Measurements from ENCODE around the gene SDK1. TPM values are rescaled to one million over a fixed set of nuclear protein-coding genes. Genes with fewer than 3 reads are reported as not detected.

SDK1 gene
- total RNA-seq, 1 donor from 2014 or later: 0.48 TPM

- H3K27me3 Mint-ChIP-seq (ENCODE audit: low read depth): peaks cover 31% of the 10 kb centered on the region
- intact Hi-C loops (cut with micrococcal nuclease): no loop called here
- no peak for DNase-seq (ENCODE audit: low spot score)
- H3K9me3 Mint-ChIP-seq: no peaks in the 10 kb centered on the region
- peaks cover 11% of the 10 kb centered on the region for H3K4me1 Mint-ChIP-seq (ENCODE audit: low read depth)
- H3K4me3 Mint-ChIP-seq (ENCODE audit: low read depth): no peak overlapping the region
- H3K27ac Mint-ChIP-seq: no peak overlapping the region
- H3K36me3 Mint-ChIP-seq (ENCODE audit: low read depth): no peaks in the 10 kb centered on the region
Observed at GRCh38 chr7:3412871-3413270, 111.8 kb downstream of the SDK1 start.

DNA sequence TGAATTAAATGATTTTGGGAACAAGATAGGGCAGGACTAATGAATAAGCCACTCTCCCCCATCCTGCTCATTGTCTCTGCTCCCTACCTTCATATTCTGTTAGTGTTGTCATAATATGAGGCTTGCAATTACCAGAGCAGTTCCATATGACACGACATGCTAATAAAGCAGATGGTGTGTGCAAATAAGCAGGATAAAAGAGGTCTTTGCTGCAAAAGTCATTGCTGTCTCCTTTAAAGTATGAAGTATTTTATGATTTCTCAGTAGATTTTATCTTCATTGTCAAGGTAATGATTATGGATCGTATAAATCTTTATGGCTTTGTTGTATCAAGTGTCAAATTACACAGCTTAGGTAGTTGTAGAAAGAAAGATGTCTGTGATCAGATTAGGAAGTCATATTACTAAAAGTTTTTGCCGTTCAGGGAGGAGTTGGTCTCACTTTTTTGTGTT lies 114.8 kb downstream of the SDK1 start:
- Mint-ChIP-seq H3K4me1 (ENCODE audit: low read depth) (no peaks in the 10 kb centered on the region), H3K9me3 (no peaks in the 10 kb centered on the region), H3K4me3 (ENCODE audit: low read depth) (no peak overlapping the region), H3K27ac (no peak overlapping the region), H3K36me3 (ENCODE audit: low read depth) (no peaks in the 10 kb centered on the region), H3K27me3 (ENCODE audit: low read depth) (peaks cover 26% of the 10 kb centered on the region)
- DNase-seq (ENCODE audit: low spot score): no peak
- intact Hi-C loops (cut with micrococcal nuclease): no loop called here

- intact Hi-C loops (cut with micrococcal nuclease): no loop called here
- H3K36me3 Mint-ChIP-seq (ENCODE audit: low read depth): no peaks in the 10 kb centered on the region
- no peak overlapping the region for H3K4me3 Mint-ChIP-seq (ENCODE audit: low read depth)
- H3K27me3 Mint-ChIP-seq (ENCODE audit: low read depth): peaks cover 21% of the 10 kb centered on the region
- DNase-seq (ENCODE audit: low spot score): no peak
- H3K4me1 Mint-ChIP-seq (ENCODE audit: low read depth): no peaks in the 10 kb centered on the region
- no peak overlapping the region for H3K27ac Mint-ChIP-seq
- peaks cover under 1% of the 10 kb centered on the region for H3K9me3 Mint-ChIP-seq
Observed at GRCh38 chr7:3416453-3416852, 115.4 kb downstream of the SDK1 start.

- no peaks in the 10 kb centered on the region for H3K4me1 Mint-ChIP-seq (ENCODE audit: low read depth)
- DNase-seq (ENCODE audit: low spot score): no peak
- intact Hi-C loops (cut with micrococcal nuclease): no loop called here
- H3K4me3 Mint-ChIP-seq (ENCODE audit: low read depth): no peak overlapping the region
- no peak overlapping the region for H3K27ac Mint-ChIP-seq
- no peaks in the 10 kb centered on the region for H3K27me3 Mint-ChIP-seq (ENCODE audit: low read depth)
- peaks cover 7% of the 10 kb centered on the region for H3K9me3 Mint-ChIP-seq
- no peaks in the 10 kb centered on the region for H3K36me3 Mint-ChIP-seq (ENCODE audit: low read depth)
Observed at GRCh38 chr7:3425087-3425486, 124.0 kb downstream of the SDK1 start.

DNA sequence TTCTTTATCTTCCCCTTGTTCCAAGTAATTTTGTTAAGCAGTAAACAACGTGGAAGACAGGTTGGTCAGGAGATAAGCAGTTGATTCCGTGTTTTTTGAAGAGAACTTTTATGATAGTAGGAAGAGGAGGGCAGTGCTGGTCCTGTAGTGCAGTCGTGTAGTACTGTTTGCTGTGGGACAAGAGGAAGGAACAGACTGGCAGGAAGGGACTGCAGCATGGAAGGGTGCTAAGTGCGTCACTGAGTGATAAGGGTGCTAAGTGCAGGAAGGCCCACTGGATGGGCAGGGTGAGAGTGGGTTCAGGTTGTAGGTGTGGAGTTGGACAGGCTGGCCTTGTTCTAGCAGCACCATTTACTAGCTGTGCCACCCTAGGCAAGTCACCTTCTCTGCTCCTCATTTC lies 125.0 kb downstream of the SDK1 start:
- H3K4me3 Mint-ChIP-seq (ENCODE audit: low read depth): no peak overlapping the region
- H3K9me3 Mint-ChIP-seq: peaks cover 7% of the 10 kb centered on the region
- H3K27ac Mint-ChIP-seq: no peak overlapping the region
- H3K36me3 Mint-ChIP-seq (ENCODE audit: low read depth): no peaks in the 10 kb centered on the region
- intact Hi-C loops (cut with micrococcal nuclease): no loop called here
- H3K4me1 Mint-ChIP-seq (ENCODE audit: low read depth): no peaks in the 10 kb centered on the region
- H3K27me3 Mint-ChIP-seq (ENCODE audit: low read depth): no peaks in the 10 kb centered on the region
- no peak for DNase-seq (ENCODE audit: low spot score)

DNA sequence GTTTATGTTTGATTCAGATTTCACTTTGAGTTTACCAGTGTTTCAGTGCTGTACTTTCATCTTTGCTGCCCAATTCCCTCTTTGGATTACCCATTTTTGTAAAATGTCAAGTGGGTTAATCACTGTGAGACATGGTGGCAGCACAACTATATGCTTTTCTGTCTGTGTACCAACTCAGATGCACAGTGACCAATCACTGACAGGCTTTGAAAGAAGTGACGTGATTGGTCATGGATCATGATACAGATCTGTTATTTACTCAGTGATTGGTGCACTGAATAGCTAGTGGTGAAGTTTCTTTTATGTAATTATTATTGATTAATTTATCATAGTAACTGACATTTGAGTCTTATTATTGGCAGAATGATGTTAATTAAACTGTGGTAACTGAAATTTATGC lies 126.9 kb downstream of the SDK1 start:
- Mint-ChIP-seq H3K27me3 (ENCODE audit: low read depth) (peaks cover 2% of the 10 kb centered on the region), H3K9me3 (no peaks in the 10 kb centered on the region), H3K4me1 (ENCODE audit: low read depth) (peaks cover 2% of the 10 kb centered on the region), H3K27ac (no peak overlapping the region), H3K4me3 (ENCODE audit: low read depth) (no peak overlapping the region), H3K36me3 (ENCODE audit: low read depth) (no peaks in the 10 kb centered on the region)
- DNase-seq (ENCODE audit: low spot score): no peak
- intact Hi-C loops (cut with micrococcal nuclease): no loop called here

DNA sequence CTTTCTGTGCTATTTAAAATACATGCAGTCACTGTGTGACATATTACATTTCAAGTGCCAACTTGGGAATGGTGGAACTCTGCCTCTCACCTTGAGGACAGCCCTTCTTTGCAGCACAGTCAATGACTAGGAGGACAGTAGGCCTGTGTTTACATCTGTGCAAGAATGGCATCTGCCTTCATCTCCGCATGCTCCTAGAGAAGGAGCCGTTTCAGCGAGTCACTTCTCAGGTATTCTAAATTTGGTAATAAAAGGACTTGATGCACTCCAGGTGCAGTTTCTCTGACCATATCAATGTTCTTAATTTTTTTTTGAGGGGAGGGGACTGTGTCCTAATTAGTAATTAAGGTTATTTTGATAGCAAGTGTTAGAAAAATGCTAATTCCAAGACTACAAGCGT lies 128.9 kb downstream of the SDK1 start:
- peaks cover 2% of the 10 kb centered on the region for H3K4me1 Mint-ChIP-seq (ENCODE audit: low read depth)
- H3K9me3 Mint-ChIP-seq: no peaks in the 10 kb centered on the region
- no peak overlapping the region for H3K4me3 Mint-ChIP-seq (ENCODE audit: low read depth)
- no peak overlapping the region for H3K27ac Mint-ChIP-seq
- H3K36me3 Mint-ChIP-seq (ENCODE audit: low read depth): no peaks in the 10 kb centered on the region
- intact Hi-C loops (cut with micrococcal nuclease): no loop called here
- DNase-seq (ENCODE audit: low spot score): no peak
- H3K27me3 Mint-ChIP-seq (ENCODE audit: low read depth): peaks cover 2% of the 10 kb centered on the region

GRCh38 chr7:3430588-3430987 lies 129.5 kb downstream of the SDK1 start:
- intact Hi-C loops (cut with micrococcal nuclease): no loop called here
- no peak overlapping the region for H3K27ac Mint-ChIP-seq
- no peak overlapping the region for H3K4me3 Mint-ChIP-seq (ENCODE audit: low read depth)
- DNase-seq (ENCODE audit: low spot score): no peak
- no peaks in the 10 kb centered on the region for H3K36me3 Mint-ChIP-seq (ENCODE audit: low read depth)
- H3K9me3 Mint-ChIP-seq: no peaks in the 10 kb centered on the region
- peaks cover 2% of the 10 kb centered on the region for H3K27me3 Mint-ChIP-seq (ENCODE audit: low read depth)
- peaks cover 2% of the 10 kb centered on the region for H3K4me1 Mint-ChIP-seq (ENCODE audit: low read depth)

- Mint-ChIP-seq H3K36me3 (ENCODE audit: low read depth) (no peaks in the 10 kb centered on the region), H3K27me3 (ENCODE audit: low read depth) (peaks cover 2% of the 10 kb centered on the region), H3K9me3 (no peaks in the 10 kb centered on the region), H3K4me1 (ENCODE audit: low read depth) (peaks cover 2% of the 10 kb centered on the region), H3K27ac (no peak overlapping the region), H3K4me3 (ENCODE audit: low read depth) (no peak overlapping the region)
- intact Hi-C loops (cut with micrococcal nuclease): no loop called here
- no peak for DNase-seq (ENCODE audit: low spot score)
Observed at GRCh38 chr7:3431306-3431705, 130.3 kb downstream of the SDK1 start.

- H3K9me3 Mint-ChIP-seq: no peaks in the 10 kb centered on the region
- no peak for DNase-seq (ENCODE audit: low spot score)
- peaks cover 2% of the 10 kb centered on the region for H3K27me3 Mint-ChIP-seq (ENCODE audit: low read depth)
- no peak overlapping the region for H3K4me3 Mint-ChIP-seq (ENCODE audit: low read depth)
- H3K27ac Mint-ChIP-seq: no peak overlapping the region
- H3K36me3 Mint-ChIP-seq (ENCODE audit: low read depth): no peaks in the 10 kb centered on the region
- peaks cover 2% of the 10 kb centered on the region for H3K4me1 Mint-ChIP-seq (ENCODE audit: low read depth)
- intact Hi-C loops (cut with micrococcal nuclease): no loop called here
Observed at GRCh38 chr7:3432911-3433310, 131.9 kb downstream of the SDK1 start.

DNA sequence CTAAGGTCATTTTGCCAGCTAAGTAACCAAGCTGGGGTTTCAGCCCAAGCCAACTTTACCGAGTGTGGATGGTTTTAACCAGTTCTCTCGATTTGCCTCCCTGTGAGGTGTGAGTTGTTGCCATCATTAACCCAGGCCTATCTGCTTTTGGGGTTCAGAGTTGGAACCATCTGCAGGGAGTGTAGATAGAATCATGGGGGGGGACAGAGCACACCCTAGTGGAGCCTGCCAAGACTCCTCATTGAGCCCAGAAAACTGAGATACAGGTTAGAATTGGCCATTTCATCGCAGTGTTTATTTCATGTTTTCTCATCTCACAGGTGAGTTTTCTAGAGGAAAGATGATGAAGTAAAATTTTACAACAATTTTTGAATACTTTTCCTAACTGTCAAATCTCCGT lies 133.6 kb downstream of the SDK1 start:
- Mint-ChIP-seq H3K4me3 (ENCODE audit: low read depth) (no peak overlapping the region), H3K27me3 (ENCODE audit: low read depth) (peaks cover 4% of the 10 kb centered on the region), H3K4me1 (ENCODE audit: low read depth) (peaks cover 2% of the 10 kb centered on the region), H3K36me3 (ENCODE audit: low read depth) (no peaks in the 10 kb centered on the region), H3K9me3 (no peaks in the 10 kb centered on the region), H3K27ac (no peak overlapping the region)
- intact Hi-C loops (cut with micrococcal nuclease): no loop called here
- DNase-seq (ENCODE audit: low spot score): no peak

GRCh38 chr7:3436112-3436511 lies 135.1 kb downstream of the SDK1 start:
- H3K27ac Mint-ChIP-seq: no peak overlapping the region
- H3K4me1 Mint-ChIP-seq (ENCODE audit: low read depth): peaks cover 2% of the 10 kb centered on the region
- H3K9me3 Mint-ChIP-seq: no peaks in the 10 kb centered on the region
- H3K4me3 Mint-ChIP-seq (ENCODE audit: low read depth): no peak overlapping the region
- no peak for DNase-seq (ENCODE audit: low spot score)
- H3K27me3 Mint-ChIP-seq (ENCODE audit: low read depth): peaks cover 4% of the 10 kb centered on the region
- no peaks in the 10 kb centered on the region for H3K36me3 Mint-ChIP-seq (ENCODE audit: low read depth)
- intact Hi-C loops (cut with micrococcal nuclease): no loop called here

DNA sequence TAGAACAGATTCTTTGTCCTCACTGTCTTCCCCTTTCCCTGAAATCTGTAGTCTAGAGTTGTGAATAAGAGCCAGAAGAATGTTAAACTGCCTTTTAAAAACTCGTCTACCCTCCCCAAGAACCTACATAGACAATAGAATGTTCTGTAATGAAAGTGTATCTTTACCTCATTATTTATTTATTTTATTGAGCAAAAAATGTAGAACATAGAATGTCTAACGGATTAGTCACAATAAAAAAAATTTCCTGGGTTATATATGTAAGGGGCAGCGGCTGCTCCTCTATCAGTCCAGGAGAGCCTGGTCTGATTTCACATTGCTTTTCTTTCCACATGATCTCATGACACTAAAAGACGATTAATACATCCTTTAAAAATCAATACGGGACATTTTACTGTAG lies 135.7 kb downstream of the SDK1 start:
- no peak for DNase-seq (ENCODE audit: low spot score)
- Mint-ChIP-seq H3K4me1 (ENCODE audit: low read depth) (peaks cover 2% of the 10 kb centered on the region), H3K27me3 (ENCODE audit: low read depth) (peaks cover 4% of the 10 kb centered on the region), H3K9me3 (no peaks in the 10 kb centered on the region), H3K36me3 (ENCODE audit: low read depth) (no peaks in the 10 kb centered on the region), H3K27ac (no peak overlapping the region), H3K4me3 (ENCODE audit: low read depth) (no peak overlapping the region)
- intact Hi-C loops (cut with micrococcal nuclease): no loop called here

DNA sequence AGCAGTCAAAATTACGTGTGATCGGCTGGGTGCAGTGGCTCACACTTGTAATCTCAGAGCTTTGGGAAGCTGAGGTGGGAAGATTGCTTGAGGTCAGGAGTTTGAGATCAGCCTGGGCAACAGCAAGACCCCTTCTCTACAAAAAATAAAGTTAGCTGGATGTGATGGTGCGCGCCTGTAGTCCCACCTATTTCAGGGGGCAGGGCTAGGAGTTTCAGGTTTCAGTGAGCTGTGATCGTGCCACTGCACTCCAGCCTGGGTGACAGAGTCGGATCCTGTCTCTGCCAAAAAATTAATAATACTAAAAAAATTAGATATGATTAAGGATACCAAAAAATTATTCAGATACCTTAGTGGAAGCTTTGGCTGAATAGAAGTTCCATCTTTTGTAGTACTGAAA lies 136.4 kb downstream of the SDK1 start:
- no peaks in the 10 kb centered on the region for H3K4me1 Mint-ChIP-seq (ENCODE audit: low read depth)
- no peak for DNase-seq (ENCODE audit: low spot score)
- H3K36me3 Mint-ChIP-seq (ENCODE audit: low read depth): no peaks in the 10 kb centered on the region
- H3K9me3 Mint-ChIP-seq: no peaks in the 10 kb centered on the region
- no peak overlapping the region for H3K4me3 Mint-ChIP-seq (ENCODE audit: low read depth)
- intact Hi-C loops (cut with micrococcal nuclease): no loop called here
- H3K27ac Mint-ChIP-seq: no peak overlapping the region
- peaks cover 5% of the 10 kb centered on the region for H3K27me3 Mint-ChIP-seq (ENCODE audit: low read depth)
